GM23338 (cell line): Measurements from ENCODE around the gene MGRN1. TPM values are rescaled to one million over a fixed set of nuclear protein-coding genes. Genes with fewer than 3 reads are reported as not detected.
A peak's percentile ranks its signal among the peaks of the same experiment; 100 is the strongest.

Experiments
- ATAC-seq: fragments of 200-7000 bp; cut with Tn5 transposase; 3 replicates; pipeline ENCODE4 v1.9.1; 2020
- DNase-seq: peaks from one replicate; pipeline ENCODE4 v3.0.0-alpha.2; 2015; ENCODE audit warnings: low spot score
- H2AFZ ChIP-seq: fragments of 200-600 bp; sonication (generic); 2 replicates; pipeline ENCODE4 v1.8.0; 2016; ENCODE audit warnings: antibody characterized with exemption, mild to moderate bottlenecking, moderate library complexity
- H3F3A ChIP-seq: fragments of 200-600 bp; sonication (generic); replicated peaks from 2 replicates; pipeline ENCODE4 v1.8.0; 2017; ENCODE audit warnings: antibody characterized with exemption, mixed run types, low read depth
- H3K27ac ChIP-seq: fragments of 200-600 bp; sonication (generic); 2 replicates; pipeline ENCODE4 v1.6.1; 2016; ENCODE audit warnings: low read depth
- H3K27me3 ChIP-seq: fragments of 200-600 bp; sonication (generic); 2 replicates; pipeline ENCODE4 v1.8.0; 2016; ENCODE audit warnings: mild to moderate bottlenecking, mixed run types, moderate library complexity; ENCODE audit not compliant: insufficient read depth
- H3K36me3 ChIP-seq: fragments of 200-600 bp; sonication (generic); 2 replicates; pipeline ENCODE4 v1.8.0; 2016; ENCODE audit warnings: mild to moderate bottlenecking; ENCODE audit not compliant: insufficient read depth
- H3K4me1 ChIP-seq: fragments of 200-600 bp; sonication (generic); 2 replicates; pipeline ENCODE4 v1.8.0; 2016; ENCODE audit warnings: mild to moderate bottlenecking, moderate library complexity; ENCODE audit not compliant: insufficient read depth
- H3K4me2 ChIP-seq: fragments of 200-600 bp; sonication (generic); 2 replicates; pipeline ENCODE4 v1.7.1; 2017; ENCODE audit warnings: mixed run types
- H3K4me3 ChIP-seq: fragments of 200-600 bp; sonication (generic); 2 replicates; pipeline ENCODE4 v1.6.1; 2016; ENCODE audit warnings: mixed run types
- H3K79me2 ChIP-seq: fragments of 200-600 bp; sonication (generic); replicated peaks from 2 replicates; pipeline ENCODE4 v1.8.0; 2017; ENCODE audit warnings: mild to moderate bottlenecking; ENCODE audit not compliant: insufficient read depth
- H3K9me2 ChIP-seq: fragments of 200-600 bp; sonication (generic); 2 replicates; pipeline ENCODE4 v1.8.0; 2017; ENCODE audit not compliant: insufficient read depth
- H4K20me1 ChIP-seq: fragments of 200-600 bp; sonication (generic); replicated peaks from 2 replicates; pipeline ENCODE4 v1.8.0; 2017; ENCODE audit warnings: mild to moderate bottlenecking; ENCODE audit not compliant: insufficient read depth
- H3K27ac Mint-ChIP-seq: 2 replicates; pipeline ENCODE4 v1.8.0; 2020; ENCODE audit warnings: inconsistent platforms, mild to moderate bottlenecking, moderate library complexity, mixed read lengths
- H3K27me3 Mint-ChIP-seq: 3 replicates; pipeline ENCODE4 v1.8.0; 2022; ENCODE audit warnings: low read depth, mild to moderate bottlenecking, moderate library complexity, mixed read lengths, inconsistent platforms; ENCODE audit not compliant: insufficient read depth, poor library complexity
- H3K36me3 Mint-ChIP-seq: 3 replicates; pipeline ENCODE4 v1.8.0; 2021; ENCODE audit warnings: low read depth, mild to moderate bottlenecking, inconsistent platforms, moderate library complexity, mixed read lengths
- H3K4me1 Mint-ChIP-seq: 3 replicates; pipeline ENCODE4 v1.8.0; 2020; ENCODE audit warnings: mild to moderate bottlenecking, inconsistent platforms, mixed read lengths
- H3K4me3 Mint-ChIP-seq: 3 replicates; pipeline ENCODE4 v1.8.0; 2021; ENCODE audit warnings: moderate library complexity, mild to moderate bottlenecking, inconsistent platforms, mixed read lengths
- H3K9me3 Mint-ChIP-seq: 3 replicates; pipeline ENCODE4 v1.8.0; 2020; ENCODE audit warnings: moderate library complexity, mild to moderate bottlenecking, inconsistent platforms, mixed read lengths
- CREB1 ChIP-seq: fragments of 250-450 bp; sonication (Bioruptor Pico); IDR thresholded peaks from 2 replicates; pipeline ENCODE4 v1.5.0; 2020; ENCODE audit warnings: low read depth, mild to moderate bottlenecking, moderate library complexity
- EZH2 ChIP-seq: fragments of 200-600 bp; sonication (generic); IDR thresholded peaks from one replicate; pipeline ENCODE4 v1.8.0; 2017; ENCODE audit warnings: antibody characterized with exemption, mild to moderate bottlenecking, low read depth; ENCODE audit not compliant: unreplicated experiment
- EZH2phosphoT487 ChIP-seq: fragments of 200-600 bp; sonication (generic); IDR thresholded peaks from one replicate; pipeline ENCODE4 v1.8.1; 2018; ENCODE audit warnings: antibody characterized with exemption; ENCODE audit not compliant: unreplicated experiment
- JUNB ChIP-seq: IDR thresholded peaks from one replicate; pipeline ENCODE4 v1.6.1; 2016; ENCODE audit warnings: antibody characterized with exemption; ENCODE audit not compliant: unreplicated experiment
- NANOG ChIP-seq: IDR thresholded peaks from 2 replicates; pipeline ENCODE4 v1.6.1; 2016; ENCODE audit warnings: antibody characterized with exemption, borderline replicate concordance
- POLR2AphosphoS5 ChIP-seq: IDR thresholded peaks from 2 replicates; pipeline ENCODE4 v1.6.1; 2016; ENCODE audit warnings: antibody characterized with exemption, low read depth
- STAT1 ChIP-seq: IDR thresholded peaks from one replicate; pipeline ENCODE4 v1.6.1; 2016; ENCODE audit warnings: antibody characterized with exemption; ENCODE audit not compliant: unreplicated experiment
- ZNF114 ChIP-seq: fragments of 250-450 bp; sonication (Bioruptor Pico); IDR thresholded peaks from 2 replicates; pipeline ENCODE4 v1.5.0; 2020; ENCODE audit warnings: mild to moderate bottlenecking, moderate library complexity
- ZNF331 ChIP-seq: fragments of 250-450 bp; sonication (Bioruptor Pico); IDR thresholded peaks from 2 replicates; pipeline ENCODE4 v1.5.0; 2020; ENCODE audit warnings: low read depth, mild to moderate bottlenecking, moderate library complexity
- polyA plus RNA-seq: library from polyadenylated mRNA; unstranded; fragments of >200 nt; fragmentation: Nextera tagmentation; extraction: Ambion mirVana; gene quantifications from 2 replicates; pipeline ENCODE4 v1.2.1, GENCODE V29; 2016
- total RNA-seq: library from RNA; depleted of rRNA; stranded (reverse); fragments of >200 nt; shearing (Covaris generic); gene quantifications from 2 replicates; pipeline ENCODE4 v1.2.3, GENCODE V29; 2014
- TF ChIP-seq, protein P1 (sequence below), 2 experiments: fragments of 200-600 bp in 1 of 2; sonication (generic) in 1 of 2; conservative IDR thresholded peaks; 2 replicates each; pipeline versions ENCODE4 v1.5.1 to v1.6.1; 2016 to 2017; ENCODE audit warnings: antibody characterized with exemption in 2 of 2, low read depth in 2 of 2, mild to moderate bottlenecking in 2 of 2, moderate library complexity in 1 of 2
- TF ChIP-seq, protein P2 (sequence below): IDR thresholded peaks from one replicate; pipeline ENCODE4 v1.6.1; 2018; ENCODE audit warnings: antibody characterized with exemption; ENCODE audit not compliant: unreplicated experiment
- TF ChIP-seq, protein P3 (sequence below): IDR thresholded peaks from 2 replicates; pipeline ENCODE4 v1.6.1; 2016; ENCODE audit warnings: antibody characterized with exemption

The MGRN1 gene
- total and polyA plus RNA-seq, 2 experiments from 2014 or later, result 13.1 to 71.8 TPM

DNA sequence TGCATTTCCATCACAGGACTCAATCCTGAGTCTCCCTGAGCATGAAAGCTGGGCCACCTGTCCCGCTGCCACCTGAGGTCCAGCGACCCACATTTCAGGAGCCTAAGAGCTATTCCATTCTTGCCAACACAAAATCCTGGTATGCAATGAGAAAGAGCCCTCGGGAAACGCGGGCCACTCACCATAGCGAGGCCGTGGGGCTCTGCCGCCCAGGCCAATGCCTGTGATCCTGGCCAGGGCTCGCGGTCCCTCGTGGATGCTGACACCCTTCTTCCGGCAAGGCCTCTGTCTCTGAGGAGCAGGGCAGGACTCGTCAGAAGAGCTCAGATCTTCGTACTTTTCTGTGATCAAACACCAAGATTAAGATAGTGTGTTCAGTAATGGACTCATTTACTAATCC is 80.3 kb downstream of the MGRN1 start:
- Mint-ChIP-seq H3K4me1 (no peaks in the 10 kb centered on the region), H3K4me3 (no peak overlapping the region), H3K9me3 (no peaks in the 10 kb centered on the region; the same call in 2 of the 3 replicates), H3K27me3 (peaks cover 6% of the 10 kb centered on the region), H3K27ac (peak overlapping the region; percentile 48; the same call in 1 of the 2 replicates), H3K36me3 (peaks cover 51% of the 10 kb centered on the region)
- DNase-seq (no peak), ATAC-seq (no peak)
- H3K9me2 ChIP-seq, result no peaks in the 10 kb centered on the region
- no peak overlapping the region for H3K4me3 ChIP-seq
- H3F3A ChIP-seq, result no peaks in the 10 kb centered on the region; the same call in 1 of the 2 replicates
- H3K4me2 ChIP-seq, result no peak overlapping the region
- peaks cover 9% of the 10 kb centered on the region for H4K20me1 ChIP-seq
- TF ChIP-seq, protein P1, sequence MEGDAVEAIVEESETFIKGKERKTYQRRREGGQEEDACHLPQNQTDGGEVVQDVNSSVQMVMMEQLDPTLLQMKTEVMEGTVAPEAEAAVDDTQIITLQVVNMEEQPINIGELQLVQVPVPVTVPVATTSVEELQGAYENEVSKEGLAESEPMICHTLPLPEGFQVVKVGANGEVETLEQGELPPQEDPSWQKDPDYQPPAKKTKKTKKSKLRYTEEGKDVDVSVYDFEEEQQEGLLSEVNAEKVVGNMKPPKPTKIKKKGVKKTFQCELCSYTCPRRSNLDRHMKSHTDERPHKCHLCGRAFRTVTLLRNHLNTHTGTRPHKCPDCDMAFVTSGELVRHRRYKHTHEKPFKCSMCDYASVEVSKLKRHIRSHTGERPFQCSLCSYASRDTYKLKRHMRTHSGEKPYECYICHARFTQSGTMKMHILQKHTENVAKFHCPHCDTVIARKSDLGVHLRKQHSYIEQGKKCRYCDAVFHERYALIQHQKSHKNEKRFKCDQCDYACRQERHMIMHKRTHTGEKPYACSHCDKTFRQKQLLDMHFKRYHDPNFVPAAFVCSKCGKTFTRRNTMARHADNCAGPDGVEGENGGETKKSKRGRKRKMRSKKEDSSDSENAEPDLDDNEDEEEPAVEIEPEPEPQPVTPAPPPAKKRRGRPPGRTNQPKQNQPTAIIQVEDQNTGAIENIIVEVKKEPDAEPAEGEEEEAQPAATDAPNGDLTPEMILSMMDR (conservative IDR thresholded peaks at IDR 0.05; ENCODE audit: low read depth in 2 of 2), result no peak
- TF ChIP-seq ZNF331 (CRISPR knock-in tag) (no peak), EZH2 (no peak), STAT1 (no peak), ZNF114 (CRISPR knock-in tag) (no peak), CREB1 (CRISPR knock-in tag) (no peak), EZH2phosphoT487 (no peak), POLR2AphosphoS5 (no peak), JUNB (no peak), NANOG (no peak)
- TF ChIP-seq, protein P2, sequence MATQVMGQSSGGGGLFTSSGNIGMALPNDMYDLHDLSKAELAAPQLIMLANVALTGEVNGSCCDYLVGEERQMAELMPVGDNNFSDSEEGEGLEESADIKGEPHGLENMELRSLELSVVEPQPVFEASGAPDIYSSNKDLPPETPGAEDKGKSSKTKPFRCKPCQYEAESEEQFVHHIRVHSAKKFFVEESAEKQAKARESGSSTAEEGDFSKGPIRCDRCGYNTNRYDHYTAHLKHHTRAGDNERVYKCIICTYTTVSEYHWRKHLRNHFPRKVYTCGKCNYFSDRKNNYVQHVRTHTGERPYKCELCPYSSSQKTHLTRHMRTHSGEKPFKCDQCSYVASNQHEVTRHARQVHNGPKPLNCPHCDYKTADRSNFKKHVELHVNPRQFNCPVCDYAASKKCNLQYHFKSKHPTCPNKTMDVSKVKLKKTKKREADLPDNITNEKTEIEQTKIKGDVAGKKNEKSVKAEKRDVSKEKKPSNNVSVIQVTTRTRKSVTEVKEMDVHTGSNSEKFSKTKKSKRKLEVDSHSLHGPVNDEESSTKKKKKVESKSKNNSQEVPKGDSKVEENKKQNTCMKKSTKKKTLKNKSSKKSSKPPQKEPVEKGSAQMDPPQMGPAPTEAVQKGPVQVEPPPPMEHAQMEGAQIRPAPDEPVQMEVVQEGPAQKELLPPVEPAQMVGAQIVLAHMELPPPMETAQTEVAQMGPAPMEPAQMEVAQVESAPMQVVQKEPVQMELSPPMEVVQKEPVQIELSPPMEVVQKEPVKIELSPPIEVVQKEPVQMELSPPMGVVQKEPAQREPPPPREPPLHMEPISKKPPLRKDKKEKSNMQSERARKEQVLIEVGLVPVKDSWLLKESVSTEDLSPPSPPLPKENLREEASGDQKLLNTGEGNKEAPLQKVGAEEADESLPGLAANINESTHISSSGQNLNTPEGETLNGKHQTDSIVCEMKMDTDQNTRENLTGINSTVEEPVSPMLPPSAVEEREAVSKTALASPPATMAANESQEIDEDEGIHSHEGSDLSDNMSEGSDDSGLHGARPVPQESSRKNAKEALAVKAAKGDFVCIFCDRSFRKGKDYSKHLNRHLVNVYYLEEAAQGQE, result no peak
- H3K36me3 ChIP-seq, result peaks cover 5% of the 10 kb centered on the region
- H2AFZ ChIP-seq, result no peak overlapping the region
- H3K27ac ChIP-seq, result no peak overlapping the region
- H3K4me1 ChIP-seq, result no peaks in the 10 kb centered on the region
- H3K27me3 ChIP-seq, result no peaks in the 10 kb centered on the region
- H3K79me2 ChIP-seq, result peaks cover 7% of the 10 kb centered on the region; the same call in 1 of the 2 replicates

DNA sequence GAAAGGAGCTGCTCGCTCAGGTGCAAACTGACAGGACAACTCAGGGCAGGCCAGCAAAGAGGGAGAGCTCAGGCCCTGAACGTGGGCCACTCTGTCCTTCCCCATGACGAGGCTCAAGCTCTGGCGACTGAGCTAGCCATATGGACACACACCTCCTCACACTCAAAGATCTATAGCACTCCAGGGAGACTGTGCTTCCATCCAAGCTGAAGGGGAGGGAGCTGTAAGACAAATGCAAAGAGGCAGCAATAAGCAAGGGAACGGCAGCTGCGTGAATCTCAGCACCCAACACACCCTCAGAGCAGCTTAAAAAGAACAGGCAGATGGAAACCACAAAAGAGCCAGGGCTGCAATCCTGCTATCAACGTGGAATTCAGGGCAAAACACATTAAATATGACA is 82.2 kb downstream of the MGRN1 start:
- no peak overlapping the region for H3K4me2 ChIP-seq
- Mint-ChIP-seq H3K36me3 (peaks cover 49% of the 10 kb centered on the region), H3K4me3 (no peak overlapping the region), H3K27me3 (peaks cover 5% of the 10 kb centered on the region), H3K9me3 (no peaks in the 10 kb centered on the region), H3K4me1 (no peaks in the 10 kb centered on the region), H3K27ac (no peak overlapping the region)
- H4K20me1 ChIP-seq, result peaks cover 13% of the 10 kb centered on the region
- DNase-seq, result no peak
- no peak overlapping the region for H3K4me3 ChIP-seq
- H3K79me2 ChIP-seq, result peaks cover 18% of the 10 kb centered on the region
- no peak for ATAC-seq
- no peak overlapping the region for H2AFZ ChIP-seq
- H3K4me1 ChIP-seq, result no peaks in the 10 kb centered on the region
- H3K36me3 ChIP-seq, result peaks cover 5% of the 10 kb centered on the region
- H3F3A ChIP-seq, result no peaks in the 10 kb centered on the region; the same call in 1 of the 2 replicates
- no peaks in the 10 kb centered on the region for H3K27me3 ChIP-seq
- no peaks in the 10 kb centered on the region for H3K9me2 ChIP-seq
- no peak overlapping the region for H3K27ac ChIP-seq
- TF ChIP-seq EZH2 (no peak), POLR2AphosphoS5 (no peak), JUNB (no peak), ZNF331 (CRISPR knock-in tag) (no peak), NANOG (no peak), STAT1 (no peak), CREB1 (CRISPR knock-in tag) (no peak)
- TF ChIP-seq, protein P3, sequence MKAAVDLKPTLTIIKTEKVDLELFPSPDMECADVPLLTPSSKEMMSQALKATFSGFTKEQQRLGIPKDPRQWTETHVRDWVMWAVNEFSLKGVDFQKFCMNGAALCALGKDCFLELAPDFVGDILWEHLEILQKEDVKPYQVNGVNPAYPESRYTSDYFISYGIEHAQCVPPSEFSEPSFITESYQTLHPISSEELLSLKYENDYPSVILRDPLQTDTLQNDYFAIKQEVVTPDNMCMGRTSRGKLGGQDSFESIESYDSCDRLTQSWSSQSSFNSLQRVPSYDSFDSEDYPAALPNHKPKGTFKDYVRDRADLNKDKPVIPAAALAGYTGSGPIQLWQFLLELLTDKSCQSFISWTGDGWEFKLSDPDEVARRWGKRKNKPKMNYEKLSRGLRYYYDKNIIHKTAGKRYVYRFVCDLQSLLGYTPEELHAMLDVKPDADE, result no peak
- TF ChIP-seq, protein P2, result no peak
